IPS-11a (cell line): ENCODE measurements around the gene GPX3.

ENCODE experiments used
- H3K4me3 ChIP-seq: one replicate; pipeline ENCODE4 v1.5.1; 2013; ENCODE audit warnings: low read depth, low read length, control low read depth

The GPX3 gene

DNA sequence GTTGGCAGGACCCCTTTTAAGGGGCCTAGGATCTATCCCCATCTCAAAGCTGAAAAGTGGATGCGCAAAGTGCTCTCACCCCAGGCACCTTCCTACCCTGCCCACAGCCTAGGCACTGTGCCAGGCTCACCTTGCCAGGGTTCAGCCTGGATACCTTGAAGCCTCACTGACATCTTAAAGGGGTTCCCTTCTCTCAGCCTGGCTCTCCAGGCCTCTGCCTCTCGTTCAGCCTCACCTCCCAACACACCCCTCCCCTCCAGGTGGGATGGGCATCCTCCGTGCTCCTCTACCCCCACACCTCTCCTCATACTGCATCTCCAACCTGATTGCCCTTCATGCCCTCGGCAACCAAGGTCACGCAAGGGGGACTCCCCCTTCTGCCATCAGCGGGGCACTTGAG, 34.9 kb downstream of the GPX3 start:
- no peak overlapping the region for H3K4me3 ChIP-seq

DNA sequence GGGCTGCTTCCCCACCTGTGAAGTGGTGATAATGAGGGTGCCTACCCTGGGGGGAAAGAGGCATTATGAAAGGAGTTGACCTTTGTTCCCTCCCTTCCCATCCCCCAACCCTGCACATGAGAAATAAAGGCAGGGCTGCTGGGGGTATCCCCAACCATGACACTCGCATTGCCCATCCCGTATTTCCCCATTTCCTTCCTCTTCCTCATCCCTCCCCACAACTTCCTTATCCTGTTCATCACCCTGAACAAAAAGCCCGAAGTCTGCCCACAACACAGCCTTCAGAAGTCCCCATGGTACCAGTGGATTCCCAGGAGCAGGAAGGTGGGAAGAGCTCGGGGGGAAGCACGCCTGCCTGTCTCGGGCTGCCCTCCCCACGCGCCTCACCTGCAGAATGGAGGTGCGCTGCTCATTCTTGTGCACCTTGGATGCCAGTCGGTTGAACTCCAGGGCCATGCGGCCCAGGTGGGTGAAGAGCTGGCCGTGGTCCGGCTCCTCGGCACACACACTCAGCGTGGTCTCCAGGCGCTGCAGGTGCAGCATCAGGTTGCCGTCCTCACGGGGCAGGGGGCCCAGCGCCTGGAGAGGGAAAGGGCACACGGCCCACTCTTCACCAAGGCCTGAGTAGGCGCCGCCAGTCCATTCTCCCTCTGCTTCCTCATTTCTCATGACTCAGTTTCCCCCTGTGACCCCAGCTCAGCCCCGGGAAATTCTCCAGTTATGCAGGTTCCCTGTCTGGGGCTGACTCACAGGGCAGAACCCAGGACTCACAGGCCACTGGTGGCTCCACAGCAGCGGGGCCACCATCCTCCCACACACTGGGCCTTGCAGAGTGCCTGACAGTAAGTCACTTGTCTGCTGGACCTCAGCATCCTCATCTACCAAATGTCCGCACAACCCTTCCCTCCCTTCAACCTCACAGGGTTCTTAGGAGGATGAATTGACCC, 36.3 kb downstream of the GPX3 start:
- H3K4me3 ChIP-seq: no peak overlapping the region

DNA sequence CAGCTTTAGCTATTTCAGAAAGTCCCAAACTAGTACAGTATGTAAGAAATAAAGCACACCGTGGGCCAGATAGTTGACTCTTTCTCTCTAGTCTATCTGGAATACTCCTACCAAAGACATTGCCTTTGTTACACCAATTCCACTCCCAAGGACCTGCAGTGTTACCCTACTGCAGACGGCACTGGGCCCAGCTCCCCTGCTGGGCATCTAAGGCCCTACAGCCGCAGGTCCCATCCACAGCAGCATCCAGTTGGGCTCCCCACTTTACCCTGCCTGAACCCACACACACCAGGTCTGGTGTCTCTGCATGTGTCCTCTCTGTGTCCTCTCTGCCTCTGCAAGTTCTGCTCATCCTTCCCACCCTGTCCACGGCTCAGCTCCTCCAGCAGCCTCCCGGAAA, 37.9 kb downstream of the GPX3 start:
- no peak overlapping the region for H3K4me3 ChIP-seq

DNA sequence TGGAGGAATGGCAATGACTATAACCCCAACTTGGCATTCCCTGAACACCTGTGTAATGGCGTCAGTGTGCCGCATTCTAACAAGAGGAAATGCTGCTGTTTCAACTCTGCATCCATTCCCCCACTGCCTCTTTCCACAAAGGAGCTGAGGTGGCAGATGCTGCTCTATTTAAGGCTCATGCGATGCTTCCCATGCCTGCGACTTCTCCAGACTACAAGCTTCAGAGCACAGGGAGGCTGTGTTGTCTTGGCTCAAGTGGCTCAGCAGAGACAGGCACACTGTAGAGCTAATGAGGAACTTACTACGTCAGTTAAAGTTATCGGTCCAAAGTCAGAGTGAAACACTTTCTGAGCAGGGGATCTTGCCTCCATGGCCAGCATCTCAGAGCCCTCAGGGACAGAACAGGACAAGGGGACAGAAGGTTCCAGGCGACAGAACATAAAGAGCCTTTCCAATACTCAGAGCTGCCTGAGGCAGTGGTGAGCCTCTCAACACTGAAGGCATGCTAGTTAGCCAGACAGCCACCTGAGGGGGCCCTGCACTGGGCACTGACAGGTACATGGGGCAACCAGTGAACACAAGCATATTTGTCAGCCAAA, 38.6 kb downstream of the GPX3 start:
- H3K4me3 ChIP-seq: no peak overlapping the region

DNA sequence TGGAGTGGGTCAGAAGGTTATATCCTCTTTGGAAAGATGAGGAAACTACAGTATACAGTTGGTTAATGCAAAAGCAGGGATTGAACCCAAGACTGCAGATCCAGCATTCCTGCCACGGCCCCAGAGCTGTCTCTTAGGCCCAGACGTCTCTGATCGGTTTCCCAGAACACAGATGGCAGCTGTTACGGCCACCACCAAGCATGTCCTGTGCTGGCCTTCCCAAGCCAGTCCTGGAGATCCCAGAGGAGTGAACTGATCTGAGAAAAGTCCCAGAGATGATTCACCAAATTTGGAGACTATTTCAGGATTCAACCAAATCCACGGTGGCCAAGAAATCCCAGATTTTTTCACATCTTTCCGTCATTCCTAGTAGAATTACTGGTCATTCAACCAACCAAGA, 40.4 kb downstream of the GPX3 start:
- H3K4me3 ChIP-seq: no peak overlapping the region

DNA sequence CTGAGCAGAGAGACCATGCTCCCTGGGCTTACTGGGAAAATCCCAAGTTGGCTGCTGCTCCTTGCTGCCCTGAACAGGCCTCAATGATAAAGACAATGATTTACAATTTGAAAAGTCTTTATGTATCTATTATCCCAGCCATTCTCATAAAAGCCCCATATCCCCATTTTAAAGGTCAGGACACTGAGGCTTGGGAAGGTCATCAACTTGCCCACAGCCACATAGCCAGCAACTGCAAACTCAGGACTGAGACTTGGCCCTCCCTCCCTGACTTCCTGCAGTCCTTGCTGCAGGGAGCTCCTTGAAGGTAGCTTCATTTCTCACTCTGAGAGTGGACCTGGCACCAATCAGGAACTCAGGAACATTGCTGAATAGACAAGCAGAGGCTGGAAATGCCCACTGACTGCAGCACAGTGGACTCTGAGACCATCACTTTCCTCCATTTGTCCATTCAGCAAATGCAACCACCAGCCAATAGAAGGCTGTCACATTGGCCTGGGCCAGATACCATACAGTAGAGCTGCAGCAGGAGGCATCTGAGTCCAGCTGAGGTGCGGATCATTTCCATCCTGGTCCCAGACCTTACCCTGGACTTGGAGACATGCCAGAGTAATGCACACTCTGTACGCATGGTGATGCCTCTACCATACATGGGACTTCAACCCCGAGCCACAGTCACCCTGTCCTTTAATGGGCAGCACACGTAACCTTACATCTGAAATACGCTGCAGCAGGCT, 42.2 kb downstream of the GPX3 start:
- H3K4me3 ChIP-seq: no peak overlapping the region

DNA sequence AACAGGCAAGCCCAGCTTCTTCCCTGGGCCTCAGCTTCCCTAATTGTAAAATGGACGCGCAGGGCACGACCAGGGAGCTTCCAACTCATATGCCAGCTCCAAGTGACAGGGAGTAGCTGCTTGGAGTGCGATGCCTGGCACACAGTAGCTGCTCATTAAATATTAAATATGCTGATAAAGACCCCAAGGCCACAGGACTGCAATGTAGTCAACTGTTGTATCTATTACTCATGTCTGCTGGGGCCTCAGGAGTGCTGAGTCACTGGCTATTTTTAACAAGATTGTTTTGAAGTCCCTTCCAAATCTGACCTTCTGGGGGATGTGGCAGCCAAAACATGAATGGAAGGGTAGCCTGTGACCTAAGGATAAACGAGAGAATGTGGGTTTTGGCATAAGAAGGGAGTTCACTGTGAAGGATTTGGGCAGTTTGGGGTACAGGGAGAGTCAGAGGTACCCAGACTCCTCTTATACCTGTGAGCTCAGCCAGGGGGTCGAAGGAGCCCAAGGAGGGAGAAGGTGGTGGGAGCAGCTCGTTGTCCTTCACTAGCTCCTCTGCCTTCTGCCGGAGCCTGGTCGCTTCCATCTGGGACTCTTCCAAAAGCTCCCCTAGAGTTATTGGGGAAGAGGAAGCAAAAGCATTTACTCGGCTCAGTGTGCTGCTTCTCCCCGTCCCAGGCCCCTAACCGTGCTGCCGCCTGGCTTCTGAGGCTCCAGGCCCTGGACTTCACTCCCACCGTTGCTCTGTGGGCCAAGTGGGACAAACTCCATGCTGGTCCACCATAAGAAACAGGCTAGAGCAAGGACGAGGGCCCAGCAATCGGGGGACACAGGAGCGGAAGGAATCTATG, 43.0 kb downstream of the GPX3 start:
- H3K4me3 ChIP-seq: no peak overlapping the region

DNA sequence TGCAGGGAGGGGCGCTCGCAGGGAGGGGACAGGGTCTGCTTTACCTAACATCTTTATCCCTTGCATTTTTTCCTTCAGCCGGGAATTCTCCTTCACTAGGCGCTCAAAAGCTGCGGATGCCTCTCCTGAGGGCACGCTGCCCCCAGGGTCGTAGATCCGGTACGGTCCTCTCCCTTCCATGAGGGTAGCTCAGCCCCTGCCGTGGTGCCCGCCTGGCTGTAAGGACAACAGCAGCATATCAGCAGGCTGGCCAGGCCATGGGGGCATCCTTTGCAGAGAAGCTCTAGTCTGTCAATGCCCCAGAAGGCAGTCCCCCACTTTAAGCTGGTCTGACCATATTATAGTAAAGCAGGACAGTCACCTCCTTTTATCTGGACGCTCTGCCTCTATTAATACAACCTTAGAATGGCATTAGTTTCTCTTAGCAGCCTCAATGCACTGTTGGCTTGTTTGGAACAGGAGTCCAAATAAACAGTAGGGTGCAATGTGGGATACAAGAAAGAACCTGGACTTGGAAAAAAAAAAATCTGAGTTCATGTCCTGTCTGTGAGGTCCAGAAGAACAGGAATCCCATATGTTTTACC, 44.6 kb downstream of the GPX3 start:
- H3K4me3 ChIP-seq: no peak overlapping the region

DNA sequence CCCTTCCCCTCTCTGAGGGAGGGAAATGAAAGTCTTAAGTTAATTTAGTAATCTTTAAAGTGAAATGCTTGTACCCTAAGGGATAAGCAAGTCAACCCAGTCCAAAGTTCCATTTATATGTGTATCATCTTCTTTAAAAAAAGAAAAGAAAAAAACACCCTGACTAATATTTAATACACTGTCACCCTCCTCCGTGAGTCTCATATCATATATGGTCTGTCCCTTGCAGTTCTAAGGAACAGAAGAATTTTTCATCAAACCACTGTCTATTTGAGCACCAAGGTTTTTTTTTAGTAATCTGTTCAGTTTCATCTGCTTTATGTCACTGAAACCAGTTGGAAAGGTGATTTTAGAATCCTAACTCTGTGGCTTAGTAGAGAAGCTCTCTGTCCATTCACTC, 45.2 kb downstream of the GPX3 start:
- no peak overlapping the region for H3K4me3 ChIP-seq

DNA sequence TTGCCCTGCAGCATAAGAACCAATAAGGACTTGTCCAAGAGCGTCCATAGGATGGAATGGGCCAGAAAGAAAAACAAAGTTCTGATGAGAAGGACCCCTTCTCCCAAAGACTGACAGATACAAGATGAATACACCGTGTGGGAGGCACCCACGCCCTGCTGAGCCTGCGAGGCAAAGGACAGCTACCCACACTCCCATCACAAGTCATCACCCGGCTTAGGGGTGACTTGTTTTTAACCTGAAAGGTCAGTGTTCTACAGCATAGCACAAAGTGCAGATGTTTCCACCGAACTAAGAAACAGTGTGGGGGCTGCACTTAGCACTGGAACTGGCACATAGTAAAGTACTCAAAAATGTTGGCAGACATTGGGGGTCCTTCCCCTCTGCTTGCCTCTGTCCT, 46.5 kb downstream of the GPX3 start:
- no peak overlapping the region for H3K4me3 ChIP-seq

DNA sequence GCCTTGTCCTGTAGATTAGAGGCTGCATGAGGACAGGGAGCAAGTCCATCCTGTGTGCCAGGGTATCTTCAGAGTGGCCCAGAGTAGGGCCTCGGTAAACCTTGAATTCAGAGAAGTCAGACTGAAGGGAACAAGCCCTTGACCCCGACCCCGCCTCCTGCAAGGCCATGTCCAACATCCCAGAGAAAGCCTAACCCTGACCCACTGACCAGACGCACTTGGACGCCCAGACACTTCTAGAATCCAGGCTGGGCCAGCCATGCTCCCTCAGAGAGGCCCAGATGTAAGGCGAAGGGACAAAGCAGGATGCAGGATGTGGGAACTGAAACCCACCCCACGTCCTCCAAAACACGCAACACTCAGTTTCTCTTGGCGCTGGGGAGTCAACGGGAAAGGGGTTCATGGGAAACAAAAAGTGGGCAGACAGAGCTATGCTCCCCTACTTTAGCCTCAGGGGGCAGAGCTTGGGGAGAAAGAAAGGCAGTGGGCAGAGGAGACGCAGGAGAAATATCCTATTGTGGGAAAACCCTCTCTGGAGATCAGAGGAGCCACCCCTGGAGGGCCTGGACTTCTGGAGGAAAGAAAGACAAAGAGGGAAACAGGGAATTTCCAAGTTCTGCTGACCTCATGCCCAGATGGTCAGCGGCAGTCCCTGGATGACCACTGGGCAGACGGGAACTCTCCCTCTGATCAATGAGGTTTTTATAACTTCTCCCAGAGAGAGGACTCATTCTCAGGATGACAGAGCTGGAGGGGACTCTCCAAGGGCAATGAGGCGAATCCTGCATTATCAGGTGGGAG, 47.4 kb downstream of the GPX3 start:
- H3K4me3 ChIP-seq: no peak overlapping the region

DNA sequence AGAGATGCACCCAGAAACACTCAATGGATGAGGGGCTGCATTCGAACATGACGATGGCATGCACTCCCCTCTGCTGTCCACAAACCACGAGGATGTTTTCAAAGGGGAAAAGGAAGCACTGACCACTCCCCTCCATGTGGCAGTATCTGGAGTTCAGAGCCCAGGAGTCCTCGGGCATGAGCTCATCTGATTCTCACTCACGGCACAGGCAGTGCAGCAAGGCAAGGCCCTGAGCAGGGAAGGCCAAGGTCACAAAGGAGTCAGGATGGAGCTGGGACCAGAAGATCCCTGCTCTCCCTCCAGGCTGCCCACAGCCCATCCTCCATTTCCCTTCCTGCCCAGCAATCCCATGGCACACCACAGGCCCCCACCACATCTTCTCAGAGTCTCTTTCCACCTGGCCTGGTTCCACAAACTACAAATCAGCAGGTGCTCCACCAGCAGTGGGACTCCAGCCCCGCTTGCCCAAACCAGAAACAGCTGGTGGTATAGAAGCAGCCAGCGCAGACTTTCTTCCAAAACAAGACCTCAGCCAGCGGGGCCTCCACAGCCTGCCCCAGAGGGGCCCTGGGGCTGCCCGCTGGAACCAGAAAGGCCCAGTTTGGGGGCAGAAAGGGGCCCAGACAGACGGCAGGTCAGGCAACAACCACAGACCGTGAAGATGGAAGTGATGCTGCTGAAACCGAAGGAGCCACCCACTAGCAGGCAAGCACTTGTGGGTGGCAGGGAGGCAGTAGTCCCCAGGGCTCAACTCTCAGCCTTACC, 48.2 kb downstream of the GPX3 start:
- H3K4me3 ChIP-seq: no peak overlapping the region

DNA sequence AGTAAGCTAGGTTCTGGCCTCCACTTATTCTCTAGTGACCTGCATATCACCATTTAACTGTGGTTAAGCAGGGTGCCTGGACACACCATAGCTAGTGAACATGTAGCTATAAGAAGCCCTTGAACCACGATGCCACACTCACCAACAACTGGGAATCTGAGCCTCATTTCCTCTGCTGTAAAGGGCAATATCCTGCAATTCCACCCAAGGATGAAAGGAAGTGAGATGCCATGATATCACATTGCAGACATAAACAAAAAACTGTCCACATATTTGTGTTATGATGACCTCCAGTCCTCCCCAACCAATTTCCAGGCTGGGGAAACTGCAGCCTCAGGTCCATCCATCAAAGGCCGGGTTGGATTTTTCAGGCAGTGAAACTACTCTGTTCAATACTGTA, 50.1 kb downstream of the GPX3 start:
- no peak overlapping the region for H3K4me3 ChIP-seq

DNA sequence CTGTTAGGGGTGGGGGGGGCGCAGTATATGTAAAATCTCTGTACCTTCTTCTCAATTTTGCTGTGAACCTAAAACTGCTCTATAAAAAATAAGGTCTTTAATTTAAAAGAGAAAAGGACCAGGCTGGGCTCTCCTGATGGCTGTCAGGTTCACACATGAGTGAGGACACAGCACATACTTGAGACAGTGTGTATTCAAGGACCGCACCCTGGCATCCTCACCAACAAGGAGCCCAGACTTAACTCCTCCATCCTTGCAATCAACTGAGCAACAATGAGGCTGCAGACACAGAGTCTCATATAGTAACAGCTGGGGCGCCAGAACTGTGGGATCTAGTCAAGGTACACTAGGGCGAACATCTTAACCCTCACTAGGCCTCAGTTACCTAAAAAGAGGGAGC, 50.6 kb downstream of the GPX3 start:
- H3K4me3 ChIP-seq: no peak overlapping the region

DNA sequence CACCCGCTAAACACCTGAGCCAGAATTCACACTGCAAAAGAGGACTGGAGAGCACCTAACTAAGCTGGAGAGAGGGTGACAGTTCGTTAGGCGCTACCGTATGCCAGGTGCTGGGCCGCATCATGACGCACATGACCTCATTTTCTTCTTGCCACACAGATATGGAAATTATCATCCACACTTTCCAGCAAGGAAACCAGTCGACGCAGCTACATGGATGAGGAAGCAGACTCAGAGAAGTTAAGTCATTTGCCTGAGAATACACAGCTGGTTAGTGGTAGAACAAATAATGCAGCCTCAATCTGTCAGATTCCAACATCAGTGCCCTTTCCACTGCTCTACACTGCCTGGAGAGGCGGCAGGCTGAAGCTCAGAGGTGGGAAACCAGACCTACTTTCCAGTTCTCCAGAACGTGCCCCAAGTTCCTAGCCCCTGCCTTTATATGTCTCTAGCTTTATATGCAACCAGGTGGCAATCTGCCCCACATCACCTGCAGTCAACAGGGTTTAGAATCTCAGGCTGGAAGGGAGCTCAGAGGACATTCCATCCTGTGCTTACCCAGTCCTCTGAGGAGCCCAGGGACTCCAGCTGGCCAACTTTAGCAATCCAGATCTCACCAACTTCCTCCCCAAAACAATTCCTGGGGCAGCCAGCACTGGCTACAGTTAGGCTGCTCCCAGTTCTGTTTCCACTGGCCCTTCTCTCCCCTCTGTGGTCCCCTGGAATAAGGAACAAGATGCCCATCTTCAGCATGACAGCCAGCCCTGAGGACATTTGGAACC, 51.6 kb downstream of the GPX3 start:
- no peak overlapping the region for H3K4me3 ChIP-seq

DNA sequence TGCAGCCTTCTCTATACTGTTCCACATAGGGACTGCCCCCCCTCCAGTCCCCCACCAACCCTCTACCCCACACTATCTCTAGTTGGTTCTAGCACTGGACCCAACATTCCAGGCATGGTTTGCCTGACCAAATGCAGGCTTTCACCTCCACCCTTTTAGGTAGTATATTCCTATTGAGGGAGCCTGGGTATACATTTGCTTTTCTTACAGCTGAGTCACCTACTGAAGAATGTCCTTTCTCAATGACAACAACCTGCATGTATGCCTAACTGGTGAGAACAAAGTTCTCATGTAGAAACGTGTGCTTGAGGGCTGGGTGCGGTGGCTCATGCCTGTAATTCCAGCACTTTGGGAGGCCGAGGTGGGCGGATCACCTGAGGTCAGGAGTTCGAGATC, 52.2 kb downstream of the GPX3 start:
- no peak overlapping the region for H3K4me3 ChIP-seq

DNA sequence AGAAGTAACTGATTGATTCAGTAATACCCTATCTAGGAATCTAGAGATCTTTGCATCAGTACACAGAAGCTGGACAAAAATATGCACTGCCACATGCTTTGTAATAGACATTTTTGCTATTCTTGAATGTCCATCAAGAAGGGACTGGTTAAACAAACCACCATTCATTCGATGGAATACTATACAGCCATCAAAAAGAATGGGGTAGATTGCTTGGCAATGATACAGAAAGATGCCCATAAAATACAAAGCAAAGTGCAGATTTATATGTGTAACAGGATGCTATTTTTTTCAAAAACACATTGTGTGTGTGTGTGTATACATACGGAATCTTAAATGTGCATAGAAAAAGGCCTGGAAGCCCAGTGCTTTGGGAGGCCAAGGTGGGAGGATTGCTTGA, 52.9 kb downstream of the GPX3 start:
- no peak overlapping the region for H3K4me3 ChIP-seq

DNA sequence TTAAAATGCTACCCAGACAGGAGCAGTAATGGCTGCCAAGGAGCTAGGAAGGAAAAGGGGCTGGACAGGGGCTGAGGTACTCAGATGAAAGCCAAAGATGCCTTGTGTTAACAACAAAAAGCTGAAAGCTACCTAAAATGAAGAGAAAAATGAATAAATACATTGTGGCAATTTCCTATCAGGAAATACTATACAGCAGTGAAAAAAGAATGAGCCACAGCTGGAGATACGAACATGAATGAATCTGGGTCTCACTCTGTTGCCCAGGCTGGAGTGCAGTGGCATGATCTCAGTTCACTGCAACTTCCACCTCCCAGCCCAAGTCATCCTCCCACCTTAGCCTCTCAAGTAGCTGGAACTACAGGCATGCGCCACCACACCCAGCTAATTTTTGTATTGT, 54.2 kb downstream of the GPX3 start:
- H3K4me3 ChIP-seq: no peak overlapping the region
